ENCODE data around the gene CDKN3.

Gene CDKN3

GRCh38 chr14:54410215-54410614 lies 13.4 kb downstream of the CDKN3 start:
- no peak for TF ChIP-seq CTCF (conservative IDR thresholded peaks at IDR 0.05)
- no peak overlapping the region for H3K27ac ChIP-seq

GRCh38 chr14:54411371-54411770 lies 14.6 kb downstream of the CDKN3 start:
- no peak for TF ChIP-seq CTCF (conservative IDR thresholded peaks at IDR 0.05)
- no peak overlapping the region for H3K27ac ChIP-seq

DNA sequence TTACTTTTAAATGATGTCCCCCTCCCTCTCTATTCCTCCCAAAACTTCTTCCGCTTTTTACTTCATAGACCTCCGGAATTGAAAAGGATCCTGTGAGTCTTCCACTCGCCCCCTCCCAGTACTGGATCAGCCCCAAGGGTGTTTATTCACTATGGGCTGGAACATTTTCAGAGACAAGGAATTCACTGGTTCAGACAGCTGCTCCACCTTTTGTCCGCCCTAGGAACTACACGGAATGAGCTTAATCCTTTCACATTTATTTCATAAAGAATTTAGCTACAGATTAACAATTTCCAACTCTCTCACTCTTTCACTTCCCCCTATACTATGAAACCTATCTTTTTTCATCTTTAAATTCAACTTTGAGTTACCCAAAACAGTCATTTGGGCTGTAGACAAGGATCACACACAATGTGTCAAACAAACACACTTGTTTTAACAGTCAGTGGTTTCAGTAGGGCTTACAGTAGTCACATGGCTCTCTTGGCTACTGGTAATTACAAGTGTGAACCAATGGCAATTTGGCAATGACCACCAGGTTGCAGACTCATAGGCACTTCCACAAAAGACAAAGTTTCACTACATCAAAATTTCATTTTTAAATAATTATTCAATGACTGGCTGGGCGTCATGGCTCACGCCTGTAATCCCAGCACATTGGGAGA lies 23.8 kb downstream of the CDKN3 start:
- TF ChIP-seq CTCF (conservative IDR thresholded peaks at IDR 0.05) = peak; percentile 76
- H3K27ac ChIP-seq = no peak overlapping the region

DNA sequence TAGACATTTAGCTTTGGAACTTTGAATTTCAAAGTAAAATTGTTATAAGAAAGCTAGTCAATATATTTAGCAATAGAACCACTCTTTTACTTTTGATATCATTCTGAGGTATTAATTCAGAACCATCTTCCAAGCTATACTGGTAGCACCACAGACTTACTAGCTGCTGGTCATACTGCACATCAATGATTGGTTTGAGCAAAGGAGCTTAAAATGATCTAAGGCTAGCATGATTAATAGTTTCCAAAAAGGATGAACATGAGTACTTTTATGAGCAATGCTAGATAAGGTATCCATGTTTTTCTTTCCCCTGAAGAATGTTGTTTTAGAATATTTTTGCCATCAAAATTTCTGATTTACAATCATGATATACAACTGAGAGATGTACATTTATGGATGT lies 27.2 kb downstream of the CDKN3 start:
- no peak overlapping the region; the same call in 1 of the 2 replicates for H3K27ac ChIP-seq
- TF ChIP-seq CTCF (conservative IDR thresholded peaks at IDR 0.05) = no peak

DNA sequence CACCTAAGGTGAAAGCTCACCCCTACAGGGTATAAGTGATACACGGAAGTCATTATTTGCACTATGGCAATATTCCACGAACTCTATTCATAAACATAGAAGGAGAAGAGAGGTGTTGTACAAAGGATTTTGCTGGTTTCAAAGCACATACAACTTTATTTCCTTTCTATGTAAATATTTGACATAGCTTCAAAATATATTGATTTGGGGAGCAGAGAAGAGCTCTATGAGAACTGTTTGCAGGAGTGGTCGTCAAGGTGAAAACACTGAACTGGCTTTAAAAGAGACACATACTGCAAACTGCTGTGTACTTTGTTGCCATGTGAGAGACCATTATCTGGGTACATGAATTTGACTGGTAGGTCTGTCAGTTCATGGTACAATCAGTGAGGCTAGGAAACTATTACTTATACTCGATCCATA lies 27.7 kb downstream of the CDKN3 start:
- TF ChIP-seq CTCF (conservative IDR thresholded peaks at IDR 0.05) = no peak
- peak overlapping the region; percentile 25; the same call in 1 of the 2 replicates for H3K27ac ChIP-seq

- no peak for TF ChIP-seq CTCF (conservative IDR thresholded peaks at IDR 0.05)
- H3K27ac ChIP-seq = peak overlapping the region; percentile 25; the same call in 1 of the 2 replicates
These were observed 28.3 kb downstream of the CDKN3 start for GRCh38 chr14:54425068-54425467.

- H3K27ac ChIP-seq = no peak overlapping the region
- TF ChIP-seq CTCF (conservative IDR thresholded peaks at IDR 0.05) = no peak
These were observed 28.9 kb downstream of the CDKN3 start for GRCh38 chr14:54425537-54426274.

Measured in VCaP (cell line).